HepG2 (cell line): ENCODE measurements around the gene DHX36. TPM values are rescaled to one million over a fixed set of nuclear protein-coding genes. Genes with fewer than 3 reads are reported as not detected.

ENCODE experiments used
- ATAC-seq: fragments of 200-7000 bp; cut with Tn5 transposase; 3 replicates; pipeline ENCODE4 v1.9.1; 2020; ENCODE audit warnings: mild to moderate bottlenecking, moderate library complexity
- BruUV-seq: library from RNA; stranded (reverse); fragments of 400-500 nt; replicated peaks from 2 replicates; lab custom pipeline; 2021; lab: Mats Ljungman, UMichigan
- CTCF ChIA-PET: fragments of 300-600 bp; formaldehyde crosslinking; extraction: SDS; loops from one replicate; lab custom pipeline; 2021; ENCODE audit warnings: low total read pairs, inconsistent platforms, low intra/inter-chr PET ratio; lab: Yijun Ruan, JAX
- POLR2A ChIA-PET: fragments of 350-600 bp; sonication (Branson Sonifier 250); formaldehyde crosslinking; loops from one replicate; lab custom pipeline; 2020; ENCODE audit warnings: antibody characterized with exemption, inconsistent platforms; lab: Yijun Ruan, JAX
- DNase-seq: peaks from one replicate; pipeline ENCODE4 v3.0.0-alpha.2; 2015; ENCODE audit warnings: low spot score
- FAIRE-seq: peaks from 3 replicates; lab custom pipeline; 2011; peaks lifted over from hg19 to GRCh38; lab: Jason Lieb, UNC
- H2AFZ ChIP-seq: one replicate; pipeline ENCODE4 v1.6.1; 2011; ENCODE audit warnings: low read length, inconsistent platforms
- H3K27ac ChIP-seq: fragments of 300-600 bp; 3 replicates; pipeline ENCODE4 v1.8.0; 2011; ENCODE audit warnings: mixed run types, mild to moderate bottlenecking, mixed read lengths, low read length, inconsistent platforms; ENCODE audit not compliant: insufficient read depth; ENCODE audit errors: extremely low read length
- H3K27me3 ChIP-seq, 2 experiments: fragments of 200-600 bp in 1 of 2; 2 replicates in 1 of 2; 3 replicates in 1 of 2; pipeline versions ENCODE4 v1.6.0 to v1.8.0; 2011; ENCODE audit warnings: low read length in 2 of 2, mild to moderate bottlenecking in 2 of 2, moderate library complexity in 2 of 2, inconsistent platforms in 1 of 2; ENCODE audit not compliant: insufficient read depth in 2 of 2, control insufficient read depth in 1 of 2
- H3K36me3 ChIP-seq, 2 experiments: fragments of 200-600 bp in 1 of 2; replicated peaks in 1 of 2; 2 replicates in 1 of 2; 3 replicates in 1 of 2; pipeline versions ENCODE4 v1.5.1 to v1.8.0; 2011; ENCODE audit warnings: low read length in 2 of 2, inconsistent platforms in 1 of 2; ENCODE audit not compliant: insufficient read depth in 2 of 2, control insufficient read depth in 1 of 2
- H3K4me1 ChIP-seq: 2 replicates; pipeline ENCODE4 v1.5.1; 2012; ENCODE audit warnings: low read length, inconsistent platforms; ENCODE audit not compliant: insufficient read depth
- H3K4me2 ChIP-seq: 2 replicates; pipeline ENCODE4 v1.6.0; 2011; ENCODE audit warnings: low read depth, low read length, inconsistent platforms
- H3K4me3 ChIP-seq, 3 experiments: fragments of 200-600 bp in 1 of 3; sonication (generic), shearing (Covaris generic) in 1 of 3; replicated peaks in 1 of 3; 2 replicates each; pipeline ENCODE4 v1.5.1; 2011 to 2016; ENCODE audit warnings: low read length in 3 of 3, inconsistent platforms in 2 of 3, low read depth in 2 of 3, mild to moderate bottlenecking in 2 of 3, control low read depth in 1 of 3, mixed read lengths in 1 of 3; ENCODE audit not compliant: insufficient read depth in 1 of 3
- H3K79me2 ChIP-seq: one replicate; pipeline ENCODE4 v1.6.1; 2011; ENCODE audit warnings: low read length, inconsistent platforms; ENCODE audit not compliant: insufficient read depth
- H3K9ac ChIP-seq: 2 replicates; pipeline ENCODE4 v1.6.0; 2011; ENCODE audit warnings: mild to moderate bottlenecking, low read depth, low read length, inconsistent platforms; ENCODE audit not compliant: insufficient read depth
- H3K9me3 ChIP-seq: 2 replicates; pipeline ENCODE4 v1.5.1; 2012; ENCODE audit warnings: mild to moderate bottlenecking, low read length
- H4K20me1 ChIP-seq: 2 replicates; pipeline ENCODE4 v1.6.0; 2011; ENCODE audit warnings: inconsistent platforms, mild to moderate bottlenecking, low read length, moderate library complexity; ENCODE audit not compliant: insufficient read depth
- ELF3 ChIP-seq: IDR thresholded peaks from 2 replicates; pipeline ENCODE4 v1.6.1; 2016; ENCODE audit warnings: missing genetic modification reagents, missing compliant biosample characterization
- ISL2 ChIP-seq: sonication (generic); formaldehyde crosslinking; IDR thresholded peaks from 2 replicates; pipeline ENCODE4 v1.5.0; 2020; ENCODE audit warnings: missing genetic modification reagents
- POLR2AphosphoS2 ChIP-seq: IDR thresholded peaks from 2 replicates; pipeline ENCODE4 v1.6.1; 2011; ENCODE audit warnings: low read depth, low read length, improper control_type of control experiment
- SRSF9 ChIP-seq: fragments of 200-400 bp; formaldehyde crosslinking; IDR thresholded peaks from 2 replicates; pipeline ENCODE4 v1.6.1; 2018; ENCODE audit warnings: borderline replicate concordance, mild to moderate bottlenecking, low read depth, low read length; ENCODE audit not compliant: insufficient read depth, poor library complexity, severe bottlenecking
- THAP11 ChIP-seq: IDR thresholded peaks from 2 replicates; pipeline ENCODE4 v1.6.1; 2016; ENCODE audit warnings: missing biosample characterization, missing genetic modification reagents
- ZNF737 ChIP-seq: sonication (generic); formaldehyde crosslinking; IDR thresholded peaks from 2 replicates; pipeline ENCODE4 v1.5.0; 2020; ENCODE audit warnings: missing genetic modification reagents, mild to moderate bottlenecking, borderline replicate concordance
- ZSCAN12 ChIP-seq: sonication (generic); formaldehyde crosslinking; IDR thresholded peaks from 2 replicates; pipeline ENCODE4 v1.9.0; 2021; ENCODE audit warnings: mild to moderate bottlenecking, missing genetic modification reagents
- WGBS: methylation state at CpG from one replicate; pipeline ENCODE4 v1.1.6; 2017; ENCODE audit warnings: low lambda C conversion rate; 5-methylcytosine and 5-hydroxymethylcytosine counted together
- in situ Hi-C: cut with HindIII; loops from 2 replicates; pipeline ENCODE4 v1.10.0; 2017; ENCODE audit warnings: low pct_unique_long_range_greater_than_20kb; ENCODE audit not compliant: extremely low pct_ligation_motif_present
- intact Hi-C: fragments of 100-400 bp; cut with micrococcal nuclease; formaldehyde crosslinking; loops from one replicate; pipeline ENCODE4 v1.10.0; 2022; ENCODE audit not compliant: unreplicated experiment
- polyA plus RNA-seq, 8 experiments: library from polyadenylated mRNA; depleted of rRNA in 3 of 8; stranded (reverse) in 7 of 8; unstranded in 1 of 8; fragments of >200 nt; fragmentation: Illumina TruSeq in 4 of 8; extraction: Trizol in 4 of 8; gene quantifications; 2 replicates each; pipeline versions ENCODE4 v1.2.1 to v1.2.3, GENCODE V29; 2011 to 2016; ENCODE audit warnings: low read depth in 4 of 8, missing spikeins in 1 of 8, mixed read lengths in 1 of 8; ENCODE audit not compliant: insufficient read depth in 1 of 8
- total RNA-seq, 5 experiments: library from RNA; depleted of rRNA; stranded (reverse); fragments of >200 nt; fragmentation: Illumina TruSeq; extraction: Trizol; gene quantifications; 2 replicates each; pipeline ENCODE4 v1.2.3, GENCODE V29; 2016; ENCODE audit warnings: low read depth in 1 of 5
- TF ChIP-seq, protein P1 (sequence below): sonication (generic); formaldehyde crosslinking; conservative IDR thresholded peaks from 2 replicates; pipeline ENCODE4 v1.4.0; 2020; ENCODE audit warnings: mild to moderate bottlenecking, missing genetic modification reagents, moderate library complexity
- TF ChIP-seq, protein P2 (sequence below): fragments of 450-650 bp; IDR thresholded peaks from 2 replicates; pipeline ENCODE4 v1.6.1; 2017; ENCODE audit warnings: mild to moderate bottlenecking

Gene DHX36
- total and polyA plus RNA-seq, 2 of the 13 experiments (the other 11 are each of a cell fraction or from before 2014, with no cell fraction given): 30.3 to 44.2 TPM

DNA sequence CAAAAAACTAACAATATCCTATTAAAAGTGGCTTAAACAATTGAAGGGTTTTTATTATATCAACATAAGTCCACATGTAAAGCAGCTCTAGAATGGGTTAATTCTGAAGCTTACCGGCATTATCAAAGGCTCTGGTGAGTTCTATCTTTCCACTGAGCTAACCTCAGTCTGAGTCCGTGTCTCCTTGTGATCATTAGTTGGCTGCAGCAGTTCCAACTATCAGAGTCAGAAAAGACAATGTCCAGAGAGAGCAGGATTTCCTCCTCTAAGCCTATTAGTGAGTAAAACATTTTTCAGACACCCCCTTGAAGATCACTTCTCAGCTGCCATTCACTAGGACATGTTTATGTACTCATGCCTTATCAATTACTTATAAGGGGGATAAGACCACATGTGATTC lies 49.9 kb downstream of the DHX36 start:
- Histone ChIP-seq H3K9me3 (no peaks in the 10 kb centered on the region), H3K27me3 (no peaks in the 10 kb centered on the region; a peak in 1 of 5 replicates), H3K4me1 (no peaks in the 10 kb centered on the region), H3K9ac (no peak overlapping the region), H3K79me2 (no peaks in the 10 kb centered on the region), H3K4me2 (no peak overlapping the region), H4K20me1 (no peaks in the 10 kb centered on the region), H3K4me3 (no peak overlapping the region), H3K36me3 (peaks cover 13 to 43% of the 10 kb centered on the region in 2 experiments), H3K27ac (no peak overlapping the region), H2AFZ (no peak overlapping the region)
- no peak for TF ChIP-seq ELF3 (CRISPR knock-in tag)
- no peak for TF ChIP-seq ZSCAN12 (CRISPR knock-in tag)
- TF ChIP-seq SRSF9: no peak
- TF ChIP-seq, protein P1, sequence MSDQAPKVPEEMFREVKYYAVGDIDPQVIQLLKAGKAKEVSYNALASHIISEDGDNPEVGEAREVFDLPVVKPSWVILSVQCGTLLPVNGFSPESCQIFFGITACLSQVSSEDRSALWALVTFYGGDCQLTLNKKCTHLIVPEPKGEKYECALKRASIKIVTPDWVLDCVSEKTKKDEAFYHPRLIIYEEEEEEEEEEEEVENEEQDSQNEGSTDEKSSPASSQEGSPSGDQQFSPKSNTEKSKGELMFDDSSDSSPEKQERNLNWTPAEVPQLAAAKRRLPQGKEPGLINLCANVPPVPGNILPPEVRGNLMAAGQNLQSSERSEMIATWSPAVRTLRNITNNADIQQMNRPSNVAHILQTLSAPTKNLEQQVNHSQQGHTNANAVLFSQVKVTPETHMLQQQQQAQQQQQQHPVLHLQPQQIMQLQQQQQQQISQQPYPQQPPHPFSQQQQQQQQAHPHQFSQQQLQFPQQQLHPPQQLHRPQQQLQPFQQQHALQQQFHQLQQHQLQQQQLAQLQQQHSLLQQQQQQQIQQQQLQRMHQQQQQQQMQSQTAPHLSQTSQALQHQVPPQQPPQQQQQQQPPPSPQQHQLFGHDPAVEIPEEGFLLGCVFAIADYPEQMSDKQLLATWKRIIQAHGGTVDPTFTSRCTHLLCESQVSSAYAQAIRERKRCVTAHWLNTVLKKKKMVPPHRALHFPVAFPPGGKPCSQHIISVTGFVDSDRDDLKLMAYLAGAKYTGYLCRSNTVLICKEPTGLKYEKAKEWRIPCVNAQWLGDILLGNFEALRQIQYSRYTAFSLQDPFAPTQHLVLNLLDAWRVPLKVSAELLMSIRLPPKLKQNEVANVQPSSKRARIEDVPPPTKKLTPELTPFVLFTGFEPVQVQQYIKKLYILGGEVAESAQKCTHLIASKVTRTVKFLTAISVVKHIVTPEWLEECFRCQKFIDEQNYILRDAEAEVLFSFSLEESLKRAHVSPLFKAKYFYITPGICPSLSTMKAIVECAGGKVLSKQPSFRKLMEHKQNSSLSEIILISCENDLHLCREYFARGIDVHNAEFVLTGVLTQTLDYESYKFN: no peak
- TF ChIP-seq ZNF737 (CRISPR knock-in tag): no peak
- TF ChIP-seq POLR2AphosphoS2: no peak
- TF ChIP-seq THAP11: no peak
- no peak for TF ChIP-seq ISL2 (CRISPR knock-in tag)
- TF ChIP-seq, protein P2, sequence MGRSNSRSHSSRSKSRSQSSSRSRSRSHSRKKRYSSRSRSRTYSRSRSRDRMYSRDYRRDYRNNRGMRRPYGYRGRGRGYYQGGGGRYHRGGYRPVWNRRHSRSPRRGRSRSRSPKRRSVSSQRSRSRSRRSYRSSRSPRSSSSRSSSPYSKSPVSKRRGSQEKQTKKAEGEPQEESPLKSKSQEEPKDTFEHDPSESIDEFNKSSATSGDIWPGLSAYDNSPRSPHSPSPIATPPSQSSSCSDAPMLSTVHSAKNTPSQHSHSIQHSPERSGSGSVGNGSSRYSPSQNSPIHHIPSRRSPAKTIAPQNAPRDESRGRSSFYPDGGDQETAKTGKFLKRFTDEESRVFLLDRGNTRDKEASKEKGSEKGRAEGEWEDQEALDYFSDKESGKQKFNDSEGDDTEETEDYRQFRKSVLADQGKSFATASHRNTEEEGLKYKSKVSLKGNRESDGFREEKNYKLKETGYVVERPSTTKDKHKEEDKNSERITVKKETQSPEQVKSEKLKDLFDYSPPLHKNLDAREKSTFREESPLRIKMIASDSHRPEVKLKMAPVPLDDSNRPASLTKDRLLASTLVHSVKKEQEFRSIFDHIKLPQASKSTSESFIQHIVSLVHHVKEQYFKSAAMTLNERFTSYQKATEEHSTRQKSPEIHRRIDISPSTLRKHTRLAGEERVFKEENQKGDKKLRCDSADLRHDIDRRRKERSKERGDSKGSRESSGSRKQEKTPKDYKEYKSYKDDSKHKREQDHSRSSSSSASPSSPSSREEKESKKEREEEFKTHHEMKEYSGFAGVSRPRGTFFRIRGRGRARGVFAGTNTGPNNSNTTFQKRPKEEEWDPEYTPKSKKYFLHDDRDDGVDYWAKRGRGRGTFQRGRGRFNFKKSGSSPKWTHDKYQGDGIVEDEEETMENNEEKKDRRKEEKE: no peak
- ChIA-PET POLR2A (no interaction called here), CTCF (no interaction called here)
- intact Hi-C loops: no loop called here
- BruUV-seq: no TSS peak
- DNase-seq: no peak
- 90% methylated on average over 2 of the region's 2 CpGs for WGBS
- in situ Hi-C loops: no loop called here
- ATAC-seq: no peak
- FAIRE-seq: no peak
